GM19023 (cell line): ENCODE data around the gene MDP1.
"Not testable (repeated sequence)": the region's sequence is repeated elsewhere in the genome, so short reads cannot be mapped to it uniquely, and the experiment has no call there.

Source experiments
- ATAC-seq: cut with Tn5 transposase; IDR thresholded peaks from one replicate; pipeline ENCODE4 v1.9.1; 2021; ENCODE audit warnings: mild to moderate bottlenecking, moderate library complexity; ENCODE audit not compliant: unreplicated experiment

Gene MDP1

GRCh38 chr14:24251880-24252288, 36.0 kb upstream of the MDP1 start:
- ATAC-seq: no peak

- no peak for ATAC-seq
Measured at GRCh38 chr14:24250354-24250753, 34.5 kb upstream of the MDP1 start.

- no peak for ATAC-seq
Measured at GRCh38 chr14:24249230-24250021, 33.6 kb upstream of the MDP1 start.

- no peak for ATAC-seq
Measured at GRCh38 chr14:24247422-24247821, 31.6 kb upstream of the MDP1 start.

- no peak for ATAC-seq
Measured at GRCh38 chr14:24246765-24247212, 30.9 kb upstream of the MDP1 start.

- ATAC-seq: not testable (repeated sequence)
Measured at GRCh38 chr14:24245350-24245749, 29.5 kb upstream of the MDP1 start.

- ATAC-seq: no peak
Measured at GRCh38 chr14:24243336-24243836, 27.5 kb upstream of the MDP1 start.

- ATAC-seq: peak; percentile 81
Measured at GRCh38 chr14:24241829-24242443, 26.1 kb upstream of the MDP1 start.

- ATAC-seq: no peak
Measured at GRCh38 chr14:24240110-24240918, 24.4 kb upstream of the MDP1 start.

- no peak for ATAC-seq
Measured at GRCh38 chr14:24238527-24239037, 22.7 kb upstream of the MDP1 start.

GRCh38 chr14:24238123-24238522, 22.3 kb upstream of the MDP1 start:
- ATAC-seq: no peak

- ATAC-seq: no peak
Measured at GRCh38 chr14:24237463-24237955, 21.6 kb upstream of the MDP1 start.

GRCh38 chr14:24236689-24237462, 21.0 kb upstream of the MDP1 start:
- no peak for ATAC-seq

- ATAC-seq: no peak
Measured at GRCh38 chr14:24235804-24236688, 20.2 kb upstream of the MDP1 start.

- ATAC-seq: no peak
Measured at GRCh38 chr14:24234095-24235005, 18.5 kb upstream of the MDP1 start.

- no peak for ATAC-seq
Measured at GRCh38 chr14:24233538-24233866, 17.6 kb upstream of the MDP1 start.

- ATAC-seq: peak; percentile 62
Measured at GRCh38 chr14:24232645-24233537, 17.0 kb upstream of the MDP1 start, which contains the start of gene GMPR2. GMPR2 (plus strand) TSS chr14:24232929; CDS start chr14:24233254, 325 bp downstream.
